HUES64 (cell line): ENCODE results near the gene CLEC14A.
A peak's percentile ranks its signal among the peaks of the same experiment; 100 is the strongest.

Experiments
- H3K27ac ChIP-seq: 2 replicates; pipeline ENCODE4 v1.7.0; 2013; ENCODE audit warnings: low read depth, low read length, inconsistent platforms
- H3K27me3 ChIP-seq: 2 replicates; pipeline ENCODE4 v1.6.1; 2013; ENCODE audit warnings: mild to moderate bottlenecking, low read length; ENCODE audit not compliant: insufficient read depth
- H3K36me3 ChIP-seq: 2 replicates; pipeline ENCODE4 v1.6.1; 2013; ENCODE audit warnings: mild to moderate bottlenecking, low read length; ENCODE audit not compliant: insufficient read depth
- H3K4me1 ChIP-seq: 2 replicates; pipeline ENCODE4 v1.6.1; 2013; ENCODE audit warnings: mild to moderate bottlenecking, low read length, moderate library complexity; ENCODE audit not compliant: insufficient read depth
- H3K4me3 ChIP-seq: 2 replicates; pipeline ENCODE4 v1.5.1; 2013; ENCODE audit warnings: mild to moderate bottlenecking, low read length, moderate library complexity
- H3K9ac ChIP-seq: 2 replicates; pipeline ENCODE4 v1.6.1; 2013; ENCODE audit warnings: mild to moderate bottlenecking, low read depth, low read length
- H3K9me3 ChIP-seq: 2 replicates; pipeline ENCODE4 v1.6.1; 2013; ENCODE audit warnings: low read depth, low read length; ENCODE audit not compliant: insufficient read depth
- WGBS: fragments of 150-250, 120-280 bp; methylation state at CpG from one replicate; pipeline ENCODE4 v1.1.7; 2013; ENCODE audit warnings: missing lambda C conversion rate; 5-methylcytosine and 5-hydroxymethylcytosine counted together

The CLEC14A gene

GRCh38 chr14:38210587-38211216, 45.2 kb downstream of the CLEC14A start:
- no peak overlapping the region for H3K27ac ChIP-seq
- 4% methylated on average over 29 of the region's 29 CpGs for WGBS
- peaks cover 9% of the 10 kb centered on the region for H3K9me3 ChIP-seq
- H3K9ac ChIP-seq, result no peak overlapping the region
- H3K4me3 ChIP-seq, result peak overlapping the region; percentile 44
- peaks cover 99% of the 10 kb centered on the region for H3K27me3 ChIP-seq
- no peaks in the 10 kb centered on the region for H3K36me3 ChIP-seq
- peaks cover 15% of the 10 kb centered on the region for H3K4me1 ChIP-seq

GRCh38 chr14:38209572-38210557, 46.0 kb downstream of the CLEC14A start:
- H3K27me3 ChIP-seq, result peaks cover 98% of the 10 kb centered on the region
- H3K27ac ChIP-seq, result no peak overlapping the region
- peaks cover 9% of the 10 kb centered on the region for H3K9me3 ChIP-seq
- H3K4me3 ChIP-seq, result peak overlapping the region; percentile 44
- H3K36me3 ChIP-seq, result no peaks in the 10 kb centered on the region
- H3K4me1 ChIP-seq, result peaks cover 15% of the 10 kb centered on the region
- H3K9ac ChIP-seq, result no peak overlapping the region
- WGBS, result 14% methylated on average over 69 of the region's 69 CpGs

GRCh38 chr14:38208618-38209562, 47.0 kb downstream of the CLEC14A start:
- no peak overlapping the region for H3K9ac ChIP-seq
- H3K4me1 ChIP-seq, result peaks cover 6% of the 10 kb centered on the region
- WGBS, result 1% methylated on average over 58 of the region's 59 CpGs
- peaks cover 93% of the 10 kb centered on the region for H3K27me3 ChIP-seq
- H3K9me3 ChIP-seq, result peaks cover 9% of the 10 kb centered on the region
- no peaks in the 10 kb centered on the region for H3K36me3 ChIP-seq
- peak overlapping the region; percentile 44 for H3K4me3 ChIP-seq
- no peak overlapping the region for H3K27ac ChIP-seq

- peaks cover 84% of the 10 kb centered on the region for H3K27me3 ChIP-seq
- 3% methylated on average over 49 of the region's 49 CpGs for WGBS
- peaks cover 9% of the 10 kb centered on the region for H3K9me3 ChIP-seq
- H3K36me3 ChIP-seq, result no peaks in the 10 kb centered on the region
- peak within 1 kb of the TSS; percentile 44 for H3K4me3 ChIP-seq
- H3K9ac ChIP-seq, result no peak within 1 kb of the TSS
- peaks cover 6% of the 10 kb centered on the region for H3K4me1 ChIP-seq
- no peak within 1 kb of the TSS for H3K27ac ChIP-seq
Observed at GRCh38 chr14:38207736-38208617, 47.9 kb downstream of the CLEC14A start, which contains the start of gene SSTR1. SSTR1 (plus strand) TSS chr14:38207904; CDS start chr14:38209390, 1,486 bp downstream.

- WGBS, result 10% methylated on average over 5 of the region's 5 CpGs
- peak overlapping the region; percentile 44; the same call in 1 of the 2 replicates for H3K4me3 ChIP-seq
Observed at GRCh38 chr14:38207377-38207735, 48.5 kb downstream of the CLEC14A start.

GRCh38 chr14:38206689-38207376, 49.1 kb downstream of the CLEC14A start:
- Histone ChIP-seq H3K27ac (no peak overlapping the region), H3K4me3 (no peak overlapping the region), H3K4me1 (peaks cover 6% of the 10 kb centered on the region), H3K9me3 (peaks cover 9% of the 10 kb centered on the region), H3K27me3 (peaks cover 72% of the 10 kb centered on the region), H3K36me3 (no peaks in the 10 kb centered on the region), H3K9ac (no peak overlapping the region)
- 85% methylated on average over 2 of the region's 2 CpGs for WGBS

More at GRCh38 chr14:38207377-38207735, 48.5 kb downstream of the CLEC14A start:
- Histone ChIP-seq H3K27ac (no peak overlapping the region), H3K9me3 (peaks cover 9% of the 10 kb centered on the region), H3K4me1 (peaks cover 6% of the 10 kb centered on the region), H3K9ac (no peak overlapping the region), H3K36me3 (no peaks in the 10 kb centered on the region), H3K27me3 (peaks cover 78% of the 10 kb centered on the region)

GRCh38 chr14:38205949-38206665, 49.8 kb downstream of the CLEC14A start:
- H3K4me1 ChIP-seq, result peaks cover 6% of the 10 kb centered on the region
- WGBS, result 80% methylated on average over 2 of the region's 5 CpGs

GRCh38 chr14:38205119-38205813, 50.6 kb downstream of the CLEC14A start:
- 64% methylated on average over 4 of the region's 5 CpGs for WGBS
- peaks cover 9% of the 10 kb centered on the region for H3K9me3 ChIP-seq
- peaks cover 57% of the 10 kb centered on the region for H3K27me3 ChIP-seq
- H3K27ac ChIP-seq, result no peak overlapping the region
- no peak overlapping the region for H3K9ac ChIP-seq
- peaks cover 6% of the 10 kb centered on the region for H3K4me1 ChIP-seq
- H3K4me3 ChIP-seq, result no peak overlapping the region
- H3K36me3 ChIP-seq, result peaks cover 8% of the 10 kb centered on the region

More at GRCh38 chr14:38205949-38206665, 49.8 kb downstream of the CLEC14A start:
- Histone ChIP-seq H3K4me3 (no peak overlapping the region), H3K36me3 (peaks cover under 1% of the 10 kb centered on the region; the same call in 1 of the 2 replicates), H3K9ac (no peak overlapping the region), H3K27me3 (peaks cover 65% of the 10 kb centered on the region), H3K27ac (no peak overlapping the region), H3K9me3 (peaks cover 9% of the 10 kb centered on the region)

GRCh38 chr14:38204719-38205115, 51.2 kb downstream of the CLEC14A start:
- peaks cover 51% of the 10 kb centered on the region for H3K27me3 ChIP-seq

More at GRCh38 chr14:38204719-38205115, 51.2 kb downstream of the CLEC14A start:
- peaks cover 14% of the 10 kb centered on the region for H3K36me3 ChIP-seq
- H3K4me1 ChIP-seq, result peaks cover 6% of the 10 kb centered on the region
- H3K9ac ChIP-seq, result no peak overlapping the region
- peaks cover 9% of the 10 kb centered on the region for H3K9me3 ChIP-seq
- H3K27ac ChIP-seq, result no peak overlapping the region
- no peak overlapping the region for H3K4me3 ChIP-seq
